ENCODE results near the gene IL26. TPM values are rescaled to one million over a fixed set of nuclear protein-coding genes. Genes with fewer than 3 reads are reported as not detected.
A peak's percentile ranks its signal among the peaks of the same experiment; 100 is the strongest.

IL26 gene
- total and polyA plus RNA-seq, 2 of the 4 experiments (the other 2 are of a cell fraction): not detected

DNA sequence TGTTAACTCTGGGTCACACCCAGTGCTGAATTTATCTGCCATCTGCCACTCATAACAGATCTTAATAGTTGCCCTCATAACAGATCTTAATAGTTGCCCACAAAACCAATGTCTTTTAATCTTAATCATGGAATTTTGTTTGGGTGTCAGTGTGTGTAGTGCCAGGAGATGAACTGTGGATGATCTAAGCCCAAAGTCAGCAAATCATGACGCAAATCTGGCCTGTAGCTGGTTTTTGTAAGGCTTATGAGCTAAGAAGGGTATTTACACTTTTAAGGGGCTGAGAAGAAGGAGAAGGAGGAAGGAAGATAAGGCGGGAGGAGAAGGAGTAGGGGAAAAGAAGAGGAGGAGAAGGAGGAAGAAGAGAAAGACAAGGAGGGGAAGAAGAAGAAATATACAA, 10.0 kb upstream of the IL26 start:
- Histone ChIP-seq H3K9ac (ENCODE audit: low read depth, low read length) (no peak overlapping the region), H3K9me1 (ENCODE audit: insufficient read depth, low read length) (0 out of 2 replicates have a peak, but pooled peaks cover 5% of the 10 kb centered on the region), H4K20me1 (ENCODE audit: insufficient read depth, low read length) (no peaks in the 10 kb centered on the region), H3K9me3 (ENCODE audit: control insufficient read depth, insufficient read depth, low read length) (no peaks in the 10 kb centered on the region), H3K18ac (ENCODE audit: low read depth, low read length) (no peak overlapping the region), H3K4me2 (ENCODE audit: low read depth, low read length) (no peak overlapping the region), H4K91ac (ENCODE audit: insufficient read depth, low read depth, low read length) (no peak overlapping the region), H3K4ac (ENCODE audit: low read depth, low read length) (no peak overlapping the region), H4K8ac (ENCODE audit: low read depth in 2 of 2, low read length in 2 of 2) (no peak overlapping the region), H3K27ac (ENCODE audit: insufficient read depth, low read length) (no peak overlapping the region), H2BK5ac (ENCODE audit: low read depth, low read length, poor library complexity, severe bottlenecking) (no peak overlapping the region), H3K36me3 (ENCODE audit: control insufficient read depth, insufficient read depth, low read length) (no peaks in the 10 kb centered on the region), H4K5ac (ENCODE audit: low read depth, low read length) (no peak overlapping the region), H3K14ac (replicated peaks; ENCODE audit: low read depth, low read length) (no peak overlapping the region), H2BK15ac (ENCODE audit: low read depth, low read length) (no peak overlapping the region), H3K4me1 (ENCODE audit: control insufficient read depth, insufficient read depth, low read length) (peaks cover 6% of the 10 kb centered on the region), H3K27me3 (ENCODE audit: control insufficient read depth, insufficient read depth, low read length) (peaks cover 6% of the 10 kb centered on the region; the same call in 1 of the 2 replicates), H2BK120ac (ENCODE audit: low read depth, low read length) (no peak overlapping the region), H2AK9ac (replicated peaks; ENCODE audit: low read depth, low read length, poor library complexity) (no peak overlapping the region), H3K79me1 (ENCODE audit: low read depth in 1 of 2, low read length in 2 of 2) (no peaks in the 10 kb centered on the region), H3K56ac (ENCODE audit: extremely low read depth, insufficient read depth, low read length) (no peak overlapping the region), H2BK20ac (ENCODE audit: low read depth, low read length) (no peak overlapping the region), H2AK5ac (ENCODE audit: low read depth, low read length) (no peak overlapping the region), H3K23ac (ENCODE audit: low read depth, low read length) (no peak overlapping the region), H2AFZ (replicated peaks; ENCODE audit: low read length, poor library complexity) (no peak overlapping the region), H3K4me3 (ENCODE audit: insufficient read depth, low read depth, low read length) (no peak overlapping the region)
- DNase-seq: peak; percentile 46
- no peak for ATAC-seq (ENCODE audit: low read depth)
- in situ Hi-C loops (cut with MboI; ENCODE audit: low sequenced_read_pairs): no loop called here
- WGBS, 2 experiments (ENCODE audit: extremely low coverage in 2 of 2, insufficient read length in 1 of 2): 71% methylated on average over 1 of the region's 2 CpGs; no CpG with 5 or more reads in 1 of the 2 experiments
- TF ChIP-seq MAZ (IDR thresholded peaks at IDR 0.05; ENCODE audit: borderline replicate concordance, low read depth, low read length) (no peak), RFX5 (IDR thresholded peaks at IDR 0.05; ENCODE audit: low read depth, low read length) (no peak), RAD21 (IDR thresholded peaks at IDR 0.05; ENCODE audit: low read length) (no peak)
- TF ChIP-seq, protein P1, sequence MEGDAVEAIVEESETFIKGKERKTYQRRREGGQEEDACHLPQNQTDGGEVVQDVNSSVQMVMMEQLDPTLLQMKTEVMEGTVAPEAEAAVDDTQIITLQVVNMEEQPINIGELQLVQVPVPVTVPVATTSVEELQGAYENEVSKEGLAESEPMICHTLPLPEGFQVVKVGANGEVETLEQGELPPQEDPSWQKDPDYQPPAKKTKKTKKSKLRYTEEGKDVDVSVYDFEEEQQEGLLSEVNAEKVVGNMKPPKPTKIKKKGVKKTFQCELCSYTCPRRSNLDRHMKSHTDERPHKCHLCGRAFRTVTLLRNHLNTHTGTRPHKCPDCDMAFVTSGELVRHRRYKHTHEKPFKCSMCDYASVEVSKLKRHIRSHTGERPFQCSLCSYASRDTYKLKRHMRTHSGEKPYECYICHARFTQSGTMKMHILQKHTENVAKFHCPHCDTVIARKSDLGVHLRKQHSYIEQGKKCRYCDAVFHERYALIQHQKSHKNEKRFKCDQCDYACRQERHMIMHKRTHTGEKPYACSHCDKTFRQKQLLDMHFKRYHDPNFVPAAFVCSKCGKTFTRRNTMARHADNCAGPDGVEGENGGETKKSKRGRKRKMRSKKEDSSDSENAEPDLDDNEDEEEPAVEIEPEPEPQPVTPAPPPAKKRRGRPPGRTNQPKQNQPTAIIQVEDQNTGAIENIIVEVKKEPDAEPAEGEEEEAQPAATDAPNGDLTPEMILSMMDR (conservative IDR thresholded peaks at IDR 0.05; ENCODE audit: low read depth, low read length): no peak
- TF ChIP-seq, protein P2, sequence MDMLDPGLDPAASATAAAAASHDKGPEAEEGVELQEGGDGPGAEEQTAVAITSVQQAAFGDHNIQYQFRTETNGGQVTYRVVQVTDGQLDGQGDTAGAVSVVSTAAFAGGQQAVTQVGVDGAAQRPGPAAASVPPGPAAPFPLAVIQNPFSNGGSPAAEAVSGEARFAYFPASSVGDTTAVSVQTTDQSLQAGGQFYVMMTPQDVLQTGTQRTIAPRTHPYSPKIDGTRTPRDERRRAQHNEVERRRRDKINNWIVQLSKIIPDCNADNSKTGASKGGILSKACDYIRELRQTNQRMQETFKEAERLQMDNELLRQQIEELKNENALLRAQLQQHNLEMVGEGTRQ (IDR thresholded peaks at IDR 0.05; ENCODE audit: low read depth, low read length): no peak
- ChIA-PET POLR2A (ENCODE audit: unreplicated experiment) (no interaction called here), CTCF (no interaction called here)
- intact Hi-C loops (cut with micrococcal nuclease): no loop called here
- dilution Hi-C loops (cut with HindIII; ENCODE audit: low sequenced_read_pairs, unreplicated experiment): no loop called here
- BruUV-seq (replicated peaks): no TSS peak
